ENCODE measurements around the gene PDCL2.

Gene PDCL2

DNA sequence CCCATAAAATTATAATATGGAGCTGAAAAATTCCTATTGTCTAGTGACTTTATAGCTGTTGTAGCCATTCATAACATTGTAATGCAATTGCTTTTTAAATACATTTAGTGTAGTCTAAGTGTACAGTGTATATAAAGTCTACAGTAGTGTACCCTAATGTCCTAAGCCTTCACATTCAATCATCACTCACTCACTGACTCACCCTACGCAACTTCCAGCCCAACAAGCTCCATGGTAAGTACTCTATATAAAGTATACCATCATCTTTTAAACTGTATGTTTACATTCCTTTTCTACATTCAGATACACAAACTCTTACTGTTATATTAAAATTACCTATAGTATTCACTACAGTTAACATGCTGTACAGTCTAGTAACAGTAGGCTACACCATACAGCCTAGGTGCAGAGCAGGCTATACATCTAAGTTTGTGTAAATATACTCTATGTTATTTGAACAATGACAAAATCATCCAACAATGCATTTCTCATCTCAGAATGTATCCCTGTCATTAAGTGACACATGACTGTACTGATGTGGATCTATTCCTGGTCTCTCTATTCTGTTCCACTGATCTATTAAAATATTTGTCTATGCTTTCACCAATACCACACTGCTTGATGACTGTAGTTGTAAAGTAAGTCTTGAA is 79.0 kb downstream of the PDCL2 start:
- H3K27me3 ChIP-seq (ENCODE audit: insufficient read depth, low read depth) = no peaks in the 10 kb centered on the region
- no peak overlapping the region for H3K4me2 ChIP-seq
- H2AFZ ChIP-seq (ENCODE audit: low read depth) = no peak overlapping the region
- H3K4me3 ChIP-seq (IDR thresholded peaks at IDR 0.05; ENCODE audit: insufficient read depth, low read depth, low read length) = no peak overlapping the region
- no peaks in the 10 kb centered on the region; the same call in 1 of the 2 replicates for H4K20me1 ChIP-seq (ENCODE audit: insufficient read depth)
- H3K9ac ChIP-seq = no peak overlapping the region
- no peaks in the 10 kb centered on the region for H3K36me3 ChIP-seq (ENCODE audit: insufficient read depth)
- H3K4me1 ChIP-seq (ENCODE audit: low read depth, poor library complexity, severe bottlenecking) = peaks cover 20% of the 10 kb centered on the region
- H3K27ac ChIP-seq = no peak overlapping the region
- no peaks in the 10 kb centered on the region; the same call in 1 of the 2 replicates for H3K79me2 ChIP-seq (ENCODE audit: insufficient read depth, low read depth)
- no peak for TF ChIP-seq CTCF (conservative IDR thresholded peaks at IDR 0.05; ENCODE audit: low read depth, low read length)

DNA sequence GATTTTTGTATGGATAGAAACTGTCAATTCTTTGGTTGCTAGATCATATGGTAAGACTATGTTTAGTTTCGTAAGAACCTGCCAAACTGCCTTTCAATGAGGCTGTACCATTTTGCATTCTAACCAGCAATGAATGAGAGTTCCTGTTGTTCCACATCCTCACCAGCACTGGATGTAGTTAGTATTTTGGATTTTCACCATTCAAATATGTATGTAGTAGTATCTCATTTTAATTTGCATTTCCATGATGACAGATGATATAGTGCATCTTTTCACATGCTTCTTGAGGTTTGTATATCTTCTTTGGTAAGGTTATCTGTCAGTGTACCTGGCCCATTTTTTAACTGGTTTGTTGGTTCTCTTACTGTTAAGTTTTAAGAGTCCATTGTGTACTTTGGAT is 80.0 kb downstream of the PDCL2 start:
- Histone ChIP-seq H3K27me3 (ENCODE audit: insufficient read depth, low read depth) (no peaks in the 10 kb centered on the region), H3K36me3 (ENCODE audit: insufficient read depth) (no peaks in the 10 kb centered on the region), H4K20me1 (ENCODE audit: insufficient read depth) (no peaks in the 10 kb centered on the region; the same call in 1 of the 2 replicates), H3K4me3 (IDR thresholded peaks at IDR 0.05; ENCODE audit: insufficient read depth, low read depth, low read length) (no peak overlapping the region), H3K4me2 (no peak overlapping the region), H3K4me1 (ENCODE audit: low read depth, poor library complexity, severe bottlenecking) (peaks cover 13% of the 10 kb centered on the region), H2AFZ (ENCODE audit: low read depth) (no peak overlapping the region), H3K79me2 (ENCODE audit: insufficient read depth, low read depth) (no peaks in the 10 kb centered on the region), H3K9ac (no peak overlapping the region), H3K27ac (no peak overlapping the region)
- TF ChIP-seq CTCF (conservative IDR thresholded peaks at IDR 0.05; ENCODE audit: low read depth, low read length) = no peak

DNA sequence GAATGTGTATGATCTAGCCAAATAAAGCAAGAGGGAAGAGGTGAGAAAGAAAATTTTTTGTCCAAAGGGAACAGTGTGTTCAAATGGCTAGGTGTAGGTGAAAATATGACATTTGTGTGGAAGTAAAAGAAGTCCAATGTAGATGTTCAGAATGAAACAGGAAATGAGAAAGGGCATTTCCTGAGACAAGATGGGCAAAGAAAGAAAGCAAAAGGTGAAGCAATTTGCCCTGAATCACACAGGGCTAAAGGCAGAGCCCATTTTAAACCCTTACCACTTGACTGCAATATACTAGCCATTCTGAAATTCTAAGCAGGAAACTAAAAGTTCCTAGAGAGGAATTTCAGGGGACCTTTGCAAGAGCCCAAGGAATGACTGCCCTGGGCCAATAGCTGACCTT is 81.4 kb downstream of the PDCL2 start:
- no peak for TF ChIP-seq CTCF (conservative IDR thresholded peaks at IDR 0.05; ENCODE audit: low read depth, low read length)
- no peak overlapping the region for H3K27ac ChIP-seq
- H3K4me2 ChIP-seq = no peak overlapping the region
- no peak overlapping the region for H3K9ac ChIP-seq
- H2AFZ ChIP-seq (ENCODE audit: low read depth) = no peak overlapping the region
- no peaks in the 10 kb centered on the region; the same call in 1 of the 2 replicates for H4K20me1 ChIP-seq (ENCODE audit: insufficient read depth)
- no peak overlapping the region for H3K4me3 ChIP-seq (IDR thresholded peaks at IDR 0.05; ENCODE audit: insufficient read depth, low read depth, low read length)
- peaks cover 5% of the 10 kb centered on the region for H3K4me1 ChIP-seq (ENCODE audit: low read depth, poor library complexity, severe bottlenecking)
- H3K36me3 ChIP-seq (ENCODE audit: insufficient read depth) = no peaks in the 10 kb centered on the region
- H3K79me2 ChIP-seq (ENCODE audit: insufficient read depth, low read depth) = no peaks in the 10 kb centered on the region
- H3K27me3 ChIP-seq (ENCODE audit: insufficient read depth, low read depth) = no peaks in the 10 kb centered on the region

DNA sequence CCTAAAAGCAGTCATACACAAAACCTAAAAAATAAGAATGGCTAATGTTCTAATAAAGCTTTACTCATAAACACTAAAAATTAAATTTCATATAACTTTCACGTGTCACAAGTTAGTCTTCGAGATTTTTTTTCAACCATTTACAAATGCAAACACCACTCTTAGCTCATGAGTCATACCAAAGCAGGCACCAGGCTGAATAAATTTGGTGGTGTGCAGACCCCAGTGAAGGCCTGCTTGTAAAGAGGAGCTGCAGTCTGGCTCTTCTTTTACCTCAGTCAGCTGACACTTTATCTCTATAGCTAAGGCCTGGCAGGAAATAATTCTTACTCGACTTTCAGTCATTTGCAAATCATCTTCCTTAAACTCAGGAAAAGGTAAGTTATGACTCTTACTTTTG is 82.8 kb downstream of the PDCL2 start:
- peaks cover 5% of the 10 kb centered on the region for H3K4me1 ChIP-seq (ENCODE audit: low read depth, poor library complexity, severe bottlenecking)
- no peak for TF ChIP-seq CTCF (conservative IDR thresholded peaks at IDR 0.05; ENCODE audit: low read depth, low read length)
- H3K4me3 ChIP-seq (IDR thresholded peaks at IDR 0.05; ENCODE audit: insufficient read depth, low read depth, low read length) = no peak overlapping the region
- no peaks in the 10 kb centered on the region for H3K36me3 ChIP-seq (ENCODE audit: insufficient read depth)
- no peaks in the 10 kb centered on the region for H4K20me1 ChIP-seq (ENCODE audit: insufficient read depth)
- no peaks in the 10 kb centered on the region for H3K27me3 ChIP-seq (ENCODE audit: insufficient read depth, low read depth)
- no peaks in the 10 kb centered on the region for H3K79me2 ChIP-seq (ENCODE audit: insufficient read depth, low read depth)
- no peak overlapping the region for H2AFZ ChIP-seq (ENCODE audit: low read depth)
- H3K27ac ChIP-seq = no peak overlapping the region
- H3K9ac ChIP-seq = no peak overlapping the region
- H3K4me2 ChIP-seq = no peak overlapping the region
